Measurements from ENCODE around the gene RABL6. TPM values are rescaled to one million over a fixed set of nuclear protein-coding genes. Genes with fewer than 3 reads are reported as not detected.
"Not testable (repeated sequence)": the region's sequence is repeated elsewhere in the genome, so short reads cannot be mapped to it uniquely, and the experiment has no call there.

The RABL6 gene
- total and polyA plus RNA-seq, 5 experiments from 2014 or later, result 11.6 to 74.5 (median 17.2) TPM

DNA sequence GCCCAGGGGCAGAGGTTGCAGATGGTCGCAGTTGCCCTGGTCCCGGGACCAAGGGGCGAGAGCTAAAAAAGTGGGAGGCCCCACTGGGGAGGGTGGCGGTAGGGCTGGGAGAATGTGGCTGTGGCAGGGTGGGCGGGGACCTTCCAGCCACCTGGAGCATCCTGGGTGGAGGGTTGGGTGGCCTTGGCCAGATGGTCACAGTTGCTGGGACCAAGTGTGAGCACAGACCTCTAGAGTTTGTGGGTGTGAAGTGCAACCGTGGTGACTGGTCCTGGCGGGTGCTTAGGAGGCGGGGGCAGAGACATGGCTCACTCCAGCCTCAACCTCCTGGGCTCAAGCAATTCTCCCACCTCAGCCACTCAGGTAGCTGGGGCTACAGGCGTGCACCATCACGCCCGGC is 72.9 kb downstream of the RABL6 start:
- Mint-ChIP-seq H3K4me1 (peaks cover 3 to 30% (median 20%) of the 10 kb centered on the region in 4 donors), H3K36me3 (no peaks in the 10 kb centered on the region)

DNA sequence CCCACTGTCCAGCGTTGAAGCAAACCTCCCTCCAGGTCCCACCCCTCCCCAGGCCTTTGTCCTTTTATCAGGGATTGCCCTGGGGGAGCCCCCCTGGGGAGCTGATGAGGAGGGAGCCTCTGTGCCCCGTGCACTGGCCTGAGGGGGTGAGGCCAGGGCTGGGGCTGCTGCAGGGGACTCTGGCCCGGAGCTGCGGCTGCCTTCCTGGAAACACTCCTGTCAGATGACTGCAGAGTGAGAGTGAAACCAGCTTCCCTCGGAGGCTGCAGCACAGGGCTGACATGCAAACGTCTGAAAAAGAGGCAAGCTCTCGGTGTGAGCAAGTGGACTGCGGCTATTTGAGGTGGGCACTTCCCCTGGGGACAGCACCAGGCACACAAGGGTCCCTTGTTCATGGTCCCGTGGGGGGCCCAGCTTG is 74.0 kb downstream of the RABL6 start:
- H3K9me3 Mint-ChIP-seq, result no peaks in the 10 kb centered on the region
- no peaks in the 10 kb centered on the region for H3K36me3 Mint-ChIP-seq
- no peak for ATAC-seq
- H3K27me3 Mint-ChIP-seq, result no peaks in the 10 kb centered on the region
- DNase-seq, result no peak
- H3K4me3 Mint-ChIP-seq, result peak overlapping the region; percentile 58 to 84 (median 74)
- H3K4me1 Mint-ChIP-seq, result peaks cover 3 to 30% (median 20%) of the 10 kb centered on the region in 4 donors
- POLR2A ChIA-PET, result interaction anchor here (0.8 to 1.5 kb wide), 11 partner anchors 9 to 204 kb away, joined by 3 to 8 read pairs (median 3); partner anchors contain the start of genes AJM1, CCDC183, EDF1 and RABL6
- peak overlapping the region in 9 of 10 donors; percentile 78 to 95 (median 89) for H3K27ac Mint-ChIP-seq

More for the DNA sequence above, 72.9 kb downstream of the RABL6 start:
- no peaks in the 10 kb centered on the region for H3K9me3 Mint-ChIP-seq
- H3K4me3 Mint-ChIP-seq, result peak overlapping the region in 4 of 10 donors; percentile 32 to 52 (median 38)
- H3K27ac Mint-ChIP-seq, result no peak overlapping the region
- no peaks in the 10 kb centered on the region for H3K27me3 Mint-ChIP-seq
- DNase-seq, result no peak
- no peak for ATAC-seq
- POLR2A ChIA-PET, result interaction anchor here (1.1 kb wide), 1 partner anchor 205 kb away, joined by 3 read pairs; no protein-coding TSS in a partner anchor

DNA sequence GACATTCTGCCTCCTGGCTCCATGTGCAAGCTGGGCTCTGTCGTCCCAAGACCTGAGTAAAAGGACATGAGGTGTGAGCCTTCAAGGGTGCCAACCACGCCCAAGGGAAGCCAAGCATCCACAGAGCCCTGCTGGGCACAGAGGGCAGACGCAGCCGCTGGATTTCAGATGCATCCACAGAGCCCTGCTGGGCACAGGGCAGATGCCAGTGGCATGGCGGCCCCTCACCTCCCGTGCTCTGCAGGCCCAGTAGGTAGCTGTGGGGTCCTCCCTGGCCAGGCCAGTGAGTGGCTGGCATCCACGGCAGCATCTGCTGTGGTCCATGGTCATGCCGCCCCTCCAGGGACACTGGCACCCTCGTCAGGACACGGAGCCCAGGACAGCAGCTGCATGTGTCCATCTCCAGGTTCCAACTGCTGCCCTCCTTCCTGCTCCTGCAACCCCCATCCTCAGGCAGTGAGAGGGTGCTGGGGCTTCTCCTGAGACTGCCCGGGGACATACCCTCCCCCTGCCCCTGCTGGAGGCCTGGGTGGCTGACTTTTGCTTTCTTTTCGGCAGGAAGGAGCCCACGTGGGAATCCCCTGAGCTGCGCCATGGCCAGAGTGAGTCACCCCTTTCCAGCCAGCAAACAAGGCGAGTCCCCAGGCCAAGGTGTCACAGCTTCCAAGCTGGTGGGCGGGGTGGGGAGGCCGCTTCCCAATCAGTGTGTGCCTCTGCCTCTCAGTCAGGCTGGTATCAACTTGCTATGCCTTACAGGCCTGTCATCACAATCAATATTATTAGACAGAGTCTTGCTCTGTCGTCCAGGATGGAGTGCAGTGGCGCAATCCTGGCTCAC is 74.6 kb downstream of the RABL6 start:
- Mint-ChIP-seq H3K36me3 (no peaks in the 10 kb centered on the region), H3K4me1 (peaks cover 6 to 35% (median 25%) of the 10 kb centered on the region in 4 donors), H3K9me3 (no peaks in the 10 kb centered on the region), H3K27ac (peak overlapping the region; percentile 83 to 95 (median 90)), H3K27me3 (no peaks in the 10 kb centered on the region), H3K4me3 (peak overlapping the region; percentile 58 to 84 (median 74))
- POLR2A ChIA-PET, result interaction anchor here (0.7 to 1.5 kb wide), 13 partner anchors 10 to 165 kb away, joined by 3 to 8 read pairs (median 3); partner anchors contain the start of genes AJM1, CCDC183, EDF1 and RABL6
- peak; percentile 41 to 43 for ATAC-seq
- peak; percentile 54 to 87 (median 66) for DNase-seq

- peaks cover 6 to 39% (median 28%) of the 10 kb centered on the region in 4 donors for H3K4me1 Mint-ChIP-seq
- H3K27me3 Mint-ChIP-seq, DNase-seq, ATAC-seq, H3K9me3 Mint-ChIP-seq, H3K36me3 Mint-ChIP-seq: not testable (repeated sequence)
- peak overlapping the region; percentile 56 to 84 (median 74) for H3K4me3 Mint-ChIP-seq
- H3K27ac Mint-ChIP-seq, result peak overlapping the region; percentile 83 to 95 (median 90)
- POLR2A ChIA-PET, result interaction anchor here (0.9 to 1.2 kb wide), 2 partner anchors 13 to 33 kb away, joined by 3 read pairs; no protein-coding TSS in a partner anchor
Measured at GRCh38 chr9:136882947-136883283, 75.2 kb downstream of the RABL6 start.

GRCh38 chr9:136883670-136884069 is 75.9 kb downstream of the RABL6 start:
- H3K36me3 Mint-ChIP-seq, H3K9me3 Mint-ChIP-seq, DNase-seq, ATAC-seq, H3K27me3 Mint-ChIP-seq: not testable (repeated sequence)
- POLR2A ChIA-PET, result interaction anchor here (0.8 to 1.2 kb wide), 4 partner anchors 16 to 61 kb away, joined by 3 to 4 read pairs (median 3); partner anchors contain the start of gene FBXW5
- Mint-ChIP-seq H3K4me1 (peaks cover 6 to 46% (median 31%) of the 10 kb centered on the region in 4 donors), H3K27ac (peak overlapping the region in 3 of 10 donors; percentile 88 to 92 (median 89)), H3K4me3 (peak overlapping the region in 4 of 10 donors; percentile 38 to 77 (median 56))

- Mint-ChIP-seq H3K4me1 (peaks cover 6 to 53% (median 36%) of the 10 kb centered on the region in 4 donors), H3K27me3 (no peaks in the 10 kb centered on the region), H3K36me3 (peaks cover 0 to 6% (median 0%) of the 10 kb centered on the region in 3 donors), H3K9me3 (no peaks in the 10 kb centered on the region), H3K4me3 (peak within 1 kb of the TSS; percentile 75 to 92 (median 86)), H3K27ac (peak within 1 kb of the TSS; percentile 66 to 92 (median 86))
- ATAC-seq (peak; percentile 94 to 96), DNase-seq (peak; percentile 92 to 98 (median 96))
- POLR2A ChIA-PET, result interaction anchor here (0.6 to 2.8 kb wide), 16 partner anchors 10 to 298 kb away, joined by 3 to 14 read pairs (median 5); partner anchors contain the start of genes AJM1, CLIC3, FBXW5 and PAXX
Measured at GRCh38 chr9:136885950-136886578, 78.3 kb downstream of the RABL6 start, which contains the start of gene TRAF2. TRAF2 (plus strand) TSS chr9:136886516; CDS start chr9:136898741, 12,225 bp downstream.

GRCh38 chr9:136886610-136887597 is 79.2 kb downstream of the RABL6 start:
- Mint-ChIP-seq H3K4me3 (peak overlapping the region; percentile 75 to 92 (median 86)), H3K9me3 (no peaks in the 10 kb centered on the region), H3K36me3 (peaks cover 0 to 6% (median 0%) of the 10 kb centered on the region in 3 donors), H3K27me3 (no peaks in the 10 kb centered on the region), H3K27ac (peak overlapping the region; percentile 66 to 92 (median 86)), H3K4me1 (peaks cover 5 to 49% (median 31%) of the 10 kb centered on the region in 4 donors)
- DNase-seq (peak in 4 of 10 donors; percentile 26 to 75 (median 33)), ATAC-seq (peak; percentile 41 to 54)
- POLR2A ChIA-PET, result interaction anchor here (0.6 to 2.8 kb wide), 13 partner anchors 10 to 253 kb away, joined by 3 to 14 read pairs (median 6); partner anchors contain the start of genes AJM1, FBXW5, PAXX and RABL6

DNA sequence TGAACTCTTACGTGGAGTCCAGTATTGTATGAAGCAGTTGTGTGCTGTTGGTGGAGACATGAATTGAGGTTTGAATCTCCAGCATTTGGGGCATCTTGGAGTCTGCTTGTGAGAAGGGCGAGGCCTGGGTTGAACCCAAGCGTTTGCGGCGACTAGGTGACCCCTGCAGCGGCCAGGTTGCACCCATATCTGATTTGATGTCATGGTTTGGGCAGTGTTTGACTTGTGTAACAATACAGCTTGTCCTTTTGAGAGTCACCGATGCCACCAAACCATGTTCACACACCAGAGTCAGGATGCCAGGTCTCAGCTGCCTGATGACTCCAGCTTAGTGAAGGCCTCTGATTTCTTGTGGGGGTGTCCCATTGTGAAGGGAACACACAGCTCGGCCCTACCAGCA is 80.7 kb downstream of the RABL6 start:
- no peaks in the 10 kb centered on the region for H3K9me3 Mint-ChIP-seq
- peaks cover 0 to 8% (median 0%) of the 10 kb centered on the region in 3 donors for H3K36me3 Mint-ChIP-seq
- POLR2A ChIA-PET, result interaction anchor here (0.6 to 2.8 kb wide), 3 partner anchors 55 to 72 kb away, joined by 3 to 14 read pairs (median 5); partner anchors contain the start of gene FBXW5
- peak overlapping the region in 1 of 10 donors; percentile 57 for H3K27ac Mint-ChIP-seq
- DNase-seq (no peak), ATAC-seq (no peak)
- peaks cover 3 to 45% (median 24%) of the 10 kb centered on the region in 4 donors for H3K4me1 Mint-ChIP-seq
- no peaks in the 10 kb centered on the region for H3K27me3 Mint-ChIP-seq
- H3K4me3 Mint-ChIP-seq, result peak overlapping the region in 1 of 10 donors; percentile 41

DNA sequence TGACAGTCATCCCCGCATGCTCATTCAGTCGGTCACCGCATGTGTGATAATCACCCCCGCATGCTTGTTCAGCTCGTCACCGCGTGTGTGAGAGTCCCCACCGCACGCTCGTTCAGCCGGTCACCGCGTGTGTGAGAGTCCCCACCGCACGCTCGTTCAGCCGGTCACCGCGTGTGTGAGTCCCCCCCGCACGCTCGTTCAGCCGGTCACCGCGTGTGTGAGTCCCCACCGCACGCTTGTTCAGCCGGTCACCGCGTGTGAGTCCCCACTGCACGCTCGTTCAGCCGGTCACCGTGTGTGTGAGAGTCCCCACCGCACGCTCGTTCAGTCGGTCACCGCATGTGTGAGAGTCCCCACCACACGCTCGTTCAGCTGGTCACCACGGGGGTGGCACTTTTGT is 82.1 kb downstream of the RABL6 start:
- POLR2A ChIA-PET, result no interaction called here
- peaks cover 11 to 57% (median 30%) of the 10 kb centered on the region in 4 donors for H3K4me1 Mint-ChIP-seq
- H3K36me3 Mint-ChIP-seq, result peaks cover 0 to 13% (median 0%) of the 10 kb centered on the region in 3 donors
- DNase-seq (no peak), ATAC-seq (no peak)
- H3K27me3 Mint-ChIP-seq, result no peaks in the 10 kb centered on the region
- no peak overlapping the region for H3K4me3 Mint-ChIP-seq
- no peak overlapping the region for H3K27ac Mint-ChIP-seq
- H3K9me3 Mint-ChIP-seq, result no peaks in the 10 kb centered on the region

GRCh38 chr9:136890661-136891060 is 82.9 kb downstream of the RABL6 start:
- no peaks in the 10 kb centered on the region for H3K27me3 Mint-ChIP-seq
- no peak overlapping the region for H3K27ac Mint-ChIP-seq
- H3K4me1 Mint-ChIP-seq, result peaks cover 11 to 56% (median 29%) of the 10 kb centered on the region in 4 donors
- DNase-seq (no peak), ATAC-seq (no peak)
- H3K36me3 Mint-ChIP-seq, result peaks cover 0 to 16% (median 0%) of the 10 kb centered on the region in 3 donors
- H3K9me3 Mint-ChIP-seq, result no peaks in the 10 kb centered on the region
- POLR2A ChIA-PET, result no interaction called here
- H3K4me3 Mint-ChIP-seq, result no peak overlapping the region
